WTC11 (cell line): Measurements from ENCODE around the gene C1QC.

ENCODE experiments used
- ETV6 ChIP-seq: sonication (generic); formaldehyde crosslinking; IDR thresholded peaks from 2 replicates; pipeline ENCODE4 v1.8.1; 2022; ENCODE audit warnings: mild to moderate bottlenecking, missing genetic modification reagents
- GRHL2 ChIP-seq: fragments of 250-450 bp; sonication (Bioruptor Pico); IDR thresholded peaks from 2 replicates; pipeline ENCODE4 v1.8.0; 2022; ENCODE audit warnings: mild to moderate bottlenecking, moderate library complexity; ENCODE audit not compliant: insufficient replicate concordance, severe bottlenecking
- NR1H2 ChIP-seq: sonication (generic); formaldehyde crosslinking; IDR thresholded peaks from 2 replicates; pipeline ENCODE4 v1.9.0; 2021; ENCODE audit warnings: mild to moderate bottlenecking, moderate library complexity, missing genetic modification reagents
- SMAD3 ChIP-seq: sonication (generic); formaldehyde crosslinking; IDR thresholded peaks from 2 replicates; pipeline ENCODE4 v1.8.0; 2022; ENCODE audit warnings: missing genetic modification reagents, mild to moderate bottlenecking, borderline replicate concordance
- SP1 ChIP-seq: sonication (generic); formaldehyde crosslinking; conservative IDR thresholded peaks from 2 replicates; pipeline ENCODE4 v1.8.1; 2022; ENCODE audit warnings: missing genetic modification reagents
- ZBTB21 ChIP-seq: sonication (generic); formaldehyde crosslinking; IDR thresholded peaks from 2 replicates; pipeline ENCODE4 v1.8.1; 2023; ENCODE audit warnings: mild to moderate bottlenecking, missing genetic modification reagents, borderline replicate concordance
- ZNF138 ChIP-seq: sonication (generic); formaldehyde crosslinking; conservative IDR thresholded peaks from 2 replicates; pipeline ENCODE4 v1.8.1; 2022; ENCODE audit warnings: mild to moderate bottlenecking, moderate library complexity, missing genetic modification reagents
- ZNF317 ChIP-seq: sonication (generic); formaldehyde crosslinking; IDR thresholded peaks from 2 replicates; pipeline ENCODE4 v1.8.1; 2023; ENCODE audit warnings: low read depth, mild to moderate bottlenecking, moderate library complexity, missing genetic modification reagents, borderline replicate concordance
- TF ChIP-seq, protein P1 (sequence below): fragments of 200-600 bp; IDR thresholded peaks from 2 replicates; pipeline ENCODE4 v1.8.0; 2022; ENCODE audit warnings: antibody characterized with exemption
- TF ChIP-seq, protein P2 (sequence below): sonication (generic); formaldehyde crosslinking; IDR thresholded peaks from 2 replicates; pipeline ENCODE4 v1.8.0; 2022; ENCODE audit warnings: missing genetic modification reagents
- TF ChIP-seq, protein P3 (sequence below): sonication (generic); formaldehyde crosslinking; IDR thresholded peaks from 2 replicates; pipeline ENCODE4 v1.8.0; 2022; ENCODE audit warnings: mild to moderate bottlenecking, missing genetic modification reagents
- TF ChIP-seq, protein P4 (sequence below): sonication (generic); formaldehyde crosslinking; IDR thresholded peaks from 2 replicates; pipeline ENCODE4 v1.8.1; 2022; ENCODE audit warnings: missing genetic modification reagents, borderline replicate concordance

DNA sequence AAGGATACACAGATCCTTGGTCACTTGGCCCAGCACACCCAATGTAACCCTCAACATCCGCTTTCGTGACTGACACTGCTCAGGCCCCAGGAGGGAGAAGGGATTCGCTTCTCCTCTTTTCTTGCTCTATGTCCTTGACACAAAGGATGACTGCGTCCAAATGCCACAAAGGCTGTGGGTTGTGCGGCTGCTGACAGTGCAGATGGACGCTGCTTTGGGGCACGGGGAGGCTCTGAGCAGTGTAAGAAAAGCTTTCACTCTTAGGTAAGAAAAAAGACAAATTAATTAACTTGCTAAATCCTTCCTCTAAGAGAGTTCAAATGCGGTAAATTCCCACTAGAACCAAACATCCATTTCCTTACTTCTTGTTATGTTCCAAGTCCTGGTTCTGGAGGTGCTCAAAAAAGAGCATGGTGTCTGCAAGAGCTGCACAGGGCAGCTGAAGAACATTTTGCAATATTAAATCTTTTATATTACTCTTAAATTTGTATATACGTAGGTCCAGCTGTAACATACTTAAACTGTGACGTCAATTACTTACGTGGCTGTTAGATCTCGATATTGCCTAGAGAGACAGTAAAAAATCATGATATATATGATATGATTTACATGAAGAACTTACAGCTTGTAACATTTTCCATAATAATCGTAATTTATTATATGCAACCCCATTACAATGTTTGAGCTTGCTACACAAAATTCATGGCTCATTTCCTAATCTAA is 47.8 kb downstream of the C1QC start:
- TF ChIP-seq, protein P1, sequence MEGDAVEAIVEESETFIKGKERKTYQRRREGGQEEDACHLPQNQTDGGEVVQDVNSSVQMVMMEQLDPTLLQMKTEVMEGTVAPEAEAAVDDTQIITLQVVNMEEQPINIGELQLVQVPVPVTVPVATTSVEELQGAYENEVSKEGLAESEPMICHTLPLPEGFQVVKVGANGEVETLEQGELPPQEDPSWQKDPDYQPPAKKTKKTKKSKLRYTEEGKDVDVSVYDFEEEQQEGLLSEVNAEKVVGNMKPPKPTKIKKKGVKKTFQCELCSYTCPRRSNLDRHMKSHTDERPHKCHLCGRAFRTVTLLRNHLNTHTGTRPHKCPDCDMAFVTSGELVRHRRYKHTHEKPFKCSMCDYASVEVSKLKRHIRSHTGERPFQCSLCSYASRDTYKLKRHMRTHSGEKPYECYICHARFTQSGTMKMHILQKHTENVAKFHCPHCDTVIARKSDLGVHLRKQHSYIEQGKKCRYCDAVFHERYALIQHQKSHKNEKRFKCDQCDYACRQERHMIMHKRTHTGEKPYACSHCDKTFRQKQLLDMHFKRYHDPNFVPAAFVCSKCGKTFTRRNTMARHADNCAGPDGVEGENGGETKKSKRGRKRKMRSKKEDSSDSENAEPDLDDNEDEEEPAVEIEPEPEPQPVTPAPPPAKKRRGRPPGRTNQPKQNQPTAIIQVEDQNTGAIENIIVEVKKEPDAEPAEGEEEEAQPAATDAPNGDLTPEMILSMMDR, result no peak
- TF ChIP-seq SP1 (CRISPR knock-in tag), result no peak
- TF ChIP-seq, protein P2, sequence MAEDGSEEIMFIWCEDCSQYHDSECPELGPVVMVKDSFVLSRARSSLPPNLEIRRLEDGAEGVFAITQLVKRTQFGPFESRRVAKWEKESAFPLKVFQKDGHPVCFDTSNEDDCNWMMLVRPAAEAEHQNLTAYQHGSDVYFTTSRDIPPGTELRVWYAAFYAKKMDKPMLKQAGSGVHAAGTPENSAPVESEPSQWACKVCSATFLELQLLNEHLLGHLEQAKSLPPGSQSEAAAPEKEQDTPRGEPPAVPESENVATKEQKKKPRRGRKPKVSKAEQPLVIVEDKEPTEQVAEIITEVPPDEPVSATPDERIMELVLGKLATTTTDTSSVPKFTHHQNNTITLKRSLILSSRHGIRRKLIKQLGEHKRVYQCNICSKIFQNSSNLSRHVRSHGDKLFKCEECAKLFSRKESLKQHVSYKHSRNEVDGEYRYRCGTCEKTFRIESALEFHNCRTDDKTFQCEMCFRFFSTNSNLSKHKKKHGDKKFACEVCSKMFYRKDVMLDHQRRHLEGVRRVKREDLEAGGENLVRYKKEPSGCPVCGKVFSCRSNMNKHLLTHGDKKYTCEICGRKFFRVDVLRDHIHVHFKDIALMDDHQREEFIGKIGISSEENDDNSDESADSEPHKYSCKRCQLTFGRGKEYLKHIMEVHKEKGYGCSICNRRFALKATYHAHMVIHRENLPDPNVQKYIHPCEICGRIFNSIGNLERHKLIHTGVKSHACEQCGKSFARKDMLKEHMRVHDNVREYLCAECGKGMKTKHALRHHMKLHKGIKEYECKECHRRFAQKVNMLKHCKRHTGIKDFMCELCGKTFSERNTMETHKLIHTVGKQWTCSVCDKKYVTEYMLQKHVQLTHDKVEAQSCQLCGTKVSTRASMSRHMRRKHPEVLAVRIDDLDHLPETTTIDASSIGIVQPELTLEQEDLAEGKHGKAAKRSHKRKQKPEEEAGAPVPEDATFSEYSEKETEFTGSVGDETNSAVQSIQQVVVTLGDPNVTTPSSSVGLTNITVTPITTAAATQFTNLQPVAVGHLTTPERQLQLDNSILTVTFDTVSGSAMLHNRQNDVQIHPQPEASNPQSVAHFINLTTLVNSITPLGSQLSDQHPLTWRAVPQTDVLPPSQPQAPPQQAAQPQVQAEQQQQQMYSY (CRISPR knock-in tag), result no peak
- TF ChIP-seq, protein P3, sequence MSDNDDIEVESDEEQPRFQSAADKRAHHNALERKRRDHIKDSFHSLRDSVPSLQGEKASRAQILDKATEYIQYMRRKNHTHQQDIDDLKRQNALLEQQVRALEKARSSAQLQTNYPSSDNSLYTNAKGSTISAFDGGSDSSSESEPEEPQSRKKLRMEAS (CRISPR knock-in tag), result no peak
- no peak for TF ChIP-seq ZBTB21
- no peak for TF ChIP-seq ZNF138 (CRISPR knock-in tag)
- no peak for TF ChIP-seq ZNF317 (CRISPR knock-in tag)
- TF ChIP-seq GRHL2, result no peak
- no peak for TF ChIP-seq NR1H2 (CRISPR knock-in tag)
- TF ChIP-seq, protein P4, sequence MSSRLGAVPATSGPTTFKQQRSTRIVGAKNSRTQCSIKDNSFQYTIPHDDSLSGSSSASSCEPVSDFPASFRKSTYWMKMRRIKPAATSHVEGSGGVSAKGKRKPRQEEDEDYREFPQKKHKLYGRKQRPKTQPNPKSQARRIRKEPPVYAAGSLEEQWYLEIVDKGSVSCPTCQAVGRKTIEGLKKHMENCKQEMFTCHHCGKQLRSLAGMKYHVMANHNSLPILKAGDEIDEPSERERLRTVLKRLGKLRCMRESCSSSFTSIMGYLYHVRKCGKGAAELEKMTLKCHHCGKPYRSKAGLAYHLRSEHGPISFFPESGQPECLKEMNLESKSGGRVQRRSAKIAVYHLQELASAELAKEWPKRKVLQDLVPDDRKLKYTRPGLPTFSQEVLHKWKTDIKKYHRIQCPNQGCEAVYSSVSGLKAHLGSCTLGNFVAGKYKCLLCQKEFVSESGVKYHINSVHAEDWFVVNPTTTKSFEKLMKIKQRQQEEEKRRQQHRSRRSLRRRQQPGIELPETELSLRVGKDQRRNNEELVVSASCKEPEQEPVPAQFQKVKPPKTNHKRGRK (CRISPR knock-in tag), result no peak
- TF ChIP-seq SMAD3, result no peak
- TF ChIP-seq ETV6, result no peak
